GM06990 (cell line): ENCODE data around the gene CAPRIN2.

Source experiments
- DNase-seq: peaks from one replicate; pipeline ENCODE4 v3.0.0-alpha.2; 2011; ENCODE audit not compliant: insufficient read length; ENCODE audit errors: extremely low read depth
- H3K27me3 ChIP-seq: replicated peaks from 2 replicates; pipeline ENCODE4 v1.6.0; 2011; ENCODE audit warnings: low read length; ENCODE audit not compliant: control insufficient read depth, insufficient read depth
- H3K36me3 ChIP-seq: 2 replicates; pipeline ENCODE4 v1.5.1; 2011; ENCODE audit warnings: low read length; ENCODE audit not compliant: control insufficient read depth, insufficient read depth
- H3K4me3 ChIP-seq: replicated peaks from 2 replicates; pipeline ENCODE4 v1.5.1; 2011; ENCODE audit warnings: low read depth, mild to moderate bottlenecking, control low read depth, low read length
- CTCF ChIP-seq: IDR thresholded peaks from 2 replicates; pipeline ENCODE4 v1.5.1; 2011; ENCODE audit warnings: low read length, control low read depth, mild to moderate bottlenecking, inconsistent platforms; ENCODE audit not compliant: insufficient read depth, poor library complexity, severe bottlenecking

CAPRIN2 gene

GRCh38 chr12:30696943-30697342 is 57.8 kb downstream of the CAPRIN2 start:
- TF ChIP-seq CTCF = no peak
- no peak overlapping the region for H3K4me3 ChIP-seq

GRCh38 chr12:30696486-30696885 is 58.3 kb downstream of the CAPRIN2 start:
- peak; percentile 10 for DNase-seq
- no peak for TF ChIP-seq CTCF
- Histone ChIP-seq H3K27me3 (no peaks in the 10 kb centered on the region), H3K4me3 (peak overlapping the region; percentile 97), H3K36me3 (no peaks in the 10 kb centered on the region)

More at GRCh38 chr12:30696943-30697342, 57.8 kb downstream of the CAPRIN2 start:
- Histone ChIP-seq H3K36me3 (no peaks in the 10 kb centered on the region), H3K27me3 (no peaks in the 10 kb centered on the region)
- no peak for DNase-seq

GRCh38 chr12:30696103-30696408 is 58.7 kb downstream of the CAPRIN2 start:
- peak overlapping the region; percentile 97 for H3K4me3 ChIP-seq
- no peaks in the 10 kb centered on the region for H3K36me3 ChIP-seq
- no peak for DNase-seq
- H3K27me3 ChIP-seq = no peaks in the 10 kb centered on the region
- TF ChIP-seq CTCF = no peak

- no peaks in the 10 kb centered on the region for H3K27me3 ChIP-seq
- peak within 1 kb of the TSS; percentile 97 for H3K4me3 ChIP-seq
- no peaks in the 10 kb centered on the region for H3K36me3 ChIP-seq
- TF ChIP-seq CTCF = peak; percentile 45
- DNase-seq = peak; percentile 88
These were observed 59.3 kb downstream of the CAPRIN2 start, which contains the start of gene IPO8 for GRCh38 chr12:30695199-30696102. Gene IPO8, minus strand, starts transcription at chr12:30695869. Its CDS starts 222 bp downstream, at chr12:30695647.

GRCh38 chr12:30694412-30695198 is 60.1 kb downstream of the CAPRIN2 start:
- H3K4me3 ChIP-seq = peak overlapping the region; percentile 97
- H3K27me3 ChIP-seq = no peaks in the 10 kb centered on the region
- H3K36me3 ChIP-seq = no peaks in the 10 kb centered on the region
- TF ChIP-seq CTCF = no peak
- DNase-seq = peak; percentile 8
